ENCODE results near the gene KLRC3. TPM values are rescaled to one million over a fixed set of nuclear protein-coding genes. Genes with fewer than 3 reads are reported as not detected.

Gene KLRC3
- total and polyA plus RNA-seq, 10 of the 15 experiments (the other 5 are each of a cell fraction or from before 2014, with no cell fraction given), result 0.09 to 0.22 (median 0.09) TPM; not detected in 7

DNA sequence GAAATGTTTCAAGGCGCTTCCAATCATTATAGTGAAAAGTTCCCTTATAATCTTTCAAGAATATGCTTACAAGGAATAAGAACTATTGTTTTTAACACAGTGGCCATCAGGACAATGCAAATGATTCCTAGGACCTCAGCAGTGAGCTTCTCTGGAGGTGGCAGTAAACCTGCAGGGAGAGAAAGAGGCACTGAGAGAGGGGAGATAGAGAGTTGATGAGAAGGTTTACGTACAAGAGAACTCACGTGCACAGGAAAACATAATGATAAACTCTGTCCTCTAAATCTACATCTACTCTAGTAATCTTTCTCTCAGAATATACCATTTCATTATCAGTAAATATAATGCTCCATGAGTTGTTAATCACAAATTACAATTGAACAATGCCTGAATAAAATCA lies 11.6 kb downstream of the KLRC3 start:
- RAD21 ChIA-PET (ENCODE audit: unreplicated experiment), result interaction anchor here (5.1 kb wide), 1 partner anchor 43 kb away, joined by 31 read pairs; no protein-coding TSS in a partner anchor
- DNase-seq (ENCODE audit: low read depth, low spot score) (no peak), ATAC-seq (no peak), FAIRE-seq (no peak)
- no peaks in the 10 kb centered on the region for H4K20me1 ChIP-seq (ENCODE audit: control insufficient read depth, insufficient read depth)
- no peaks in the 10 kb centered on the region for H3K27me3 ChIP-seq (replicated peaks in 1 of 2; ENCODE audit: control insufficient read depth in 2 of 2, insufficient read depth in 2 of 2, low read length in 1 of 2)
- H3K4me1 ChIP-seq (ENCODE audit: control insufficient read depth, insufficient read depth, low read length), result no peaks in the 10 kb centered on the region; the same call in 1 of the 2 replicates
- no peak overlapping the region for H3K4me2 ChIP-seq (ENCODE audit: control insufficient read depth, insufficient read depth)
- no peak overlapping the region for H3K4me3 ChIP-seq
- no peaks in the 10 kb centered on the region for H3K36me3 ChIP-seq (ENCODE audit: control insufficient read depth in 2 of 2, insufficient read depth in 2 of 2, low read length in 1 of 2)
- in situ Hi-C loops (cut with MboI) (no loop called here), intact Hi-C loops (cut with micrococcal nuclease; ENCODE audit: unreplicated experiment) (no loop called here)
- no peak overlapping the region for H2AFZ ChIP-seq (ENCODE audit: control insufficient read depth, low read depth, low read length)
- H3K27ac ChIP-seq (ENCODE audit: control insufficient read depth, insufficient read depth), result no peak overlapping the region
- no TSS peak for BruUV-seq (replicated peaks)
- WGBS (ENCODE audit: insufficient coverage, insufficient replicate concordance, low lambda C conversion rate, missing lambda C conversion rate), result 86% methylated on average over 3 of the region's 3 CpGs
- no peak overlapping the region for H3K9ac ChIP-seq (ENCODE audit: control insufficient read depth, insufficient read depth, low read length)
- TF ChIP-seq CBFB (IDR thresholded peaks at IDR 0.05; ENCODE audit: low read depth) (no peak), NR2C1 (IDR thresholded peaks at IDR 0.05) (no peak), MTA3 (IDR thresholded peaks at IDR 0.05; ENCODE audit: borderline replicate concordance, low read length) (no peak), MEF2A (IDR thresholded peaks at IDR 0.05; ENCODE audit: insufficient read depth, low read depth, low read length) (no peak), TCF3 (IDR thresholded peaks at IDR 0.05; ENCODE audit: borderline replicate concordance, insufficient read depth, low read depth, low read length) (no peak), ZNF384 (IDR thresholded peaks at IDR 0.05; ENCODE audit: borderline replicate concordance, low read depth, low read length) (no peak), RB1 (IDR thresholded peaks at IDR 0.05; ENCODE audit: borderline replicate concordance) (no peak), FOXM1 (IDR thresholded peaks at IDR 0.05; ENCODE audit: low read depth, low read length) (no peak), CREM (IDR thresholded peaks at IDR 0.05; ENCODE audit: low read depth) (no peak)
- TF ChIP-seq, protein P1, sequence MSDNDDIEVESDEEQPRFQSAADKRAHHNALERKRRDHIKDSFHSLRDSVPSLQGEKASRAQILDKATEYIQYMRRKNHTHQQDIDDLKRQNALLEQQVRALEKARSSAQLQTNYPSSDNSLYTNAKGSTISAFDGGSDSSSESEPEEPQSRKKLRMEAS (IDR thresholded peaks at IDR 0.05; ENCODE audit: low read depth, low read length), result no peak
- TF ChIP-seq, protein P2, sequence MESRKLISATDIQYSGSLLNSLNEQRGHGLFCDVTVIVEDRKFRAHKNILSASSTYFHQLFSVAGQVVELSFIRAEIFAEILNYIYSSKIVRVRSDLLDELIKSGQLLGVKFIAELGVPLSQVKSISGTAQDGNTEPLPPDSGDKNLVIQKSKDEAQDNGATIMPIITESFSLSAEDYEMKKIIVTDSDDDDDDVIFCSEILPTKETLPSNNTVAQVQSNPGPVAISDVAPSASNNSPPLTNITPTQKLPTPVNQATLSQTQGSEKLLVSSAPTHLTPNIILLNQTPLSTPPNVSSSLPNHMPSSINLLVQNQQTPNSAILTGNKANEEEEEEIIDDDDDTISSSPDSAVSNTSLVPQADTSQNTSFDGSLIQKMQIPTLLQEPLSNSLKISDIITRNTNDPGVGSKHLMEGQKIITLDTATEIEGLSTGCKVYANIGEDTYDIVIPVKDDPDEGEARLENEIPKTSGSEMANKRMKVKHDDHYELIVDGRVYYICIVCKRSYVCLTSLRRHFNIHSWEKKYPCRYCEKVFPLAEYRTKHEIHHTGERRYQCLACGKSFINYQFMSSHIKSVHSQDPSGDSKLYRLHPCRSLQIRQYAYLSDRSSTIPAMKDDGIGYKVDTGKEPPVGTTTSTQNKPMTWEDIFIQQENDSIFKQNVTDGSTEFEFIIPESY (IDR thresholded peaks at IDR 0.05), result no peak
- H3K9me3 ChIP-seq (replicated peaks; ENCODE audit: control insufficient read depth, insufficient read depth, low read length), result no peaks in the 10 kb centered on the region; the same call in 2 of the 3 replicates
- SMC1A ChIA-PET (ENCODE audit: uncharacterized antibody, unreplicated experiment), result interaction anchor here (1.0 to 3.9 kb wide), 2 partner anchors 11 to 42 kb away, joined by 3 to 21 read pairs; no protein-coding TSS in a partner anchor
- POLR2A ChIA-PET, result no interaction called here
- H3K79me2 ChIP-seq (ENCODE audit: control insufficient read depth, insufficient read depth, low read length), result no peaks in the 10 kb centered on the region
- CTCF ChIA-PET, result no interaction called here
